HepG2 (cell line): ENCODE results near the gene PTPRD. TPM values are rescaled to one million over a fixed set of nuclear protein-coding genes. Genes with fewer than 3 reads are reported as not detected.

ENCODE experiments used
- ATAC-seq: fragments of 200-7000 bp; cut with Tn5 transposase; 3 replicates; pipeline ENCODE4 v1.9.1; 2020; ENCODE audit warnings: mild to moderate bottlenecking, moderate library complexity
- BruUV-seq: library from RNA; stranded (reverse); fragments of 400-500 nt; replicated peaks from 2 replicates; lab custom pipeline; 2021; lab: Mats Ljungman, UMichigan
- CTCF ChIA-PET: fragments of 300-600 bp; formaldehyde crosslinking; extraction: SDS; loops from one replicate; lab custom pipeline; 2021; ENCODE audit warnings: low total read pairs, inconsistent platforms, low intra/inter-chr PET ratio; lab: Yijun Ruan, JAX
- POLR2A ChIA-PET: fragments of 350-600 bp; sonication (Branson Sonifier 250); formaldehyde crosslinking; loops from one replicate; lab custom pipeline; 2020; ENCODE audit warnings: antibody characterized with exemption, inconsistent platforms; lab: Yijun Ruan, JAX
- DNase-seq: peaks from one replicate; pipeline ENCODE4 v3.0.0-alpha.2; 2015; ENCODE audit warnings: low spot score
- FAIRE-seq: peaks from 3 replicates; lab custom pipeline; 2011; peaks lifted over from hg19 to GRCh38; lab: Jason Lieb, UNC
- H2AFZ ChIP-seq: one replicate; pipeline ENCODE4 v1.6.1; 2011; ENCODE audit warnings: low read length, inconsistent platforms
- H3K27ac ChIP-seq: fragments of 300-600 bp; 3 replicates; pipeline ENCODE4 v1.8.0; 2011; ENCODE audit warnings: mixed run types, mild to moderate bottlenecking, mixed read lengths, low read length, inconsistent platforms; ENCODE audit not compliant: insufficient read depth; ENCODE audit errors: extremely low read length
- H3K27me3 ChIP-seq, 2 experiments: fragments of 200-600 bp in 1 of 2; 2 replicates in 1 of 2; 3 replicates in 1 of 2; pipeline versions ENCODE4 v1.6.0 to v1.8.0; 2011; ENCODE audit warnings: low read length in 2 of 2, mild to moderate bottlenecking in 2 of 2, moderate library complexity in 2 of 2, inconsistent platforms in 1 of 2; ENCODE audit not compliant: insufficient read depth in 2 of 2, control insufficient read depth in 1 of 2
- H3K36me3 ChIP-seq, 2 experiments: fragments of 200-600 bp in 1 of 2; replicated peaks in 1 of 2; 2 replicates in 1 of 2; 3 replicates in 1 of 2; pipeline versions ENCODE4 v1.5.1 to v1.8.0; 2011; ENCODE audit warnings: low read length in 2 of 2, inconsistent platforms in 1 of 2; ENCODE audit not compliant: insufficient read depth in 2 of 2, control insufficient read depth in 1 of 2
- H3K4me1 ChIP-seq: 2 replicates; pipeline ENCODE4 v1.5.1; 2012; ENCODE audit warnings: low read length, inconsistent platforms; ENCODE audit not compliant: insufficient read depth
- H3K4me2 ChIP-seq: 2 replicates; pipeline ENCODE4 v1.6.0; 2011; ENCODE audit warnings: low read depth, low read length, inconsistent platforms
- H3K4me3 ChIP-seq, 3 experiments: fragments of 200-600 bp in 1 of 3; sonication (generic), shearing (Covaris generic) in 1 of 3; replicated peaks in 1 of 3; 2 replicates each; pipeline ENCODE4 v1.5.1; 2011 to 2016; ENCODE audit warnings: low read length in 3 of 3, inconsistent platforms in 2 of 3, low read depth in 2 of 3, mild to moderate bottlenecking in 2 of 3, control low read depth in 1 of 3, mixed read lengths in 1 of 3; ENCODE audit not compliant: insufficient read depth in 1 of 3
- H3K79me2 ChIP-seq: one replicate; pipeline ENCODE4 v1.6.1; 2011; ENCODE audit warnings: low read length, inconsistent platforms; ENCODE audit not compliant: insufficient read depth
- H3K9ac ChIP-seq: 2 replicates; pipeline ENCODE4 v1.6.0; 2011; ENCODE audit warnings: mild to moderate bottlenecking, low read depth, low read length, inconsistent platforms; ENCODE audit not compliant: insufficient read depth
- H3K9me3 ChIP-seq: 2 replicates; pipeline ENCODE4 v1.5.1; 2012; ENCODE audit warnings: mild to moderate bottlenecking, low read length
- H4K20me1 ChIP-seq: 2 replicates; pipeline ENCODE4 v1.6.0; 2011; ENCODE audit warnings: inconsistent platforms, mild to moderate bottlenecking, low read length, moderate library complexity; ENCODE audit not compliant: insufficient read depth
- ARID2 ChIP-seq: sonication (generic); formaldehyde crosslinking; IDR thresholded peaks from 2 replicates; pipeline ENCODE4 v1.8.1; 2022; ENCODE audit warnings: mild to moderate bottlenecking, missing genetic modification reagents, borderline replicate concordance
- ARNTL ChIP-seq: sonication (generic); formaldehyde crosslinking; IDR thresholded peaks from 2 replicates; pipeline ENCODE4 v1.4.0; 2020; ENCODE audit warnings: mild to moderate bottlenecking, missing genetic modification reagents
- BCL3 ChIP-seq: sonication (generic); formaldehyde crosslinking; IDR thresholded peaks from 2 replicates; pipeline ENCODE4 v1.5.1; 2020; ENCODE audit warnings: mild to moderate bottlenecking, missing genetic modification reagents, moderate library complexity
- CTCF ChIP-seq: sonication (generic); formaldehyde crosslinking; IDR thresholded peaks from 2 replicates; pipeline ENCODE4 v1.5.0; 2020; ENCODE audit warnings: mild to moderate bottlenecking, missing genetic modification reagents, moderate library complexity
- FOXO1 ChIP-seq: sonication (generic); formaldehyde crosslinking; IDR thresholded peaks from 2 replicates; pipeline ENCODE4 v1.4.0; 2020; ENCODE audit warnings: missing genetic modification reagents
- KLF12 ChIP-seq: sonication (generic); formaldehyde crosslinking; IDR thresholded peaks from 2 replicates; pipeline ENCODE4 v1.4.0; 2020; ENCODE audit warnings: missing genetic modification reagents, borderline replicate concordance
- MZF1 ChIP-seq: sonication (generic); formaldehyde crosslinking; IDR thresholded peaks from 2 replicates; pipeline ENCODE4 v1.8.1; 2023; ENCODE audit warnings: mild to moderate bottlenecking, missing genetic modification reagents, borderline replicate concordance
- POLR2AphosphoS2 ChIP-seq: IDR thresholded peaks from 2 replicates; pipeline ENCODE4 v1.6.1; 2011; ENCODE audit warnings: low read depth, low read length, improper control_type of control experiment
- RAD21 ChIP-seq: fragments of 450-650 bp; formaldehyde crosslinking; IDR thresholded peaks from 2 replicates; pipeline ENCODE4 v1.5.0; 2020; ENCODE audit warnings: mild to moderate bottlenecking
- THAP7 ChIP-seq: sonication (generic); formaldehyde crosslinking; IDR thresholded peaks from 2 replicates; pipeline ENCODE4 v1.8.1; 2023; ENCODE audit warnings: mild to moderate bottlenecking, missing genetic modification reagents
- ZFP91 ChIP-seq: sonication (generic); formaldehyde crosslinking; IDR thresholded peaks from 2 replicates; pipeline ENCODE4 v1.9.0; 2022; ENCODE audit warnings: missing genetic modification reagents, mild to moderate bottlenecking, borderline replicate concordance
- WGBS: methylation state at CpG from one replicate; pipeline ENCODE4 v1.1.6; 2017; ENCODE audit warnings: low lambda C conversion rate; 5-methylcytosine and 5-hydroxymethylcytosine counted together
- in situ Hi-C: cut with HindIII; loops from 2 replicates; pipeline ENCODE4 v1.10.0; 2017; ENCODE audit warnings: low pct_unique_long_range_greater_than_20kb; ENCODE audit not compliant: extremely low pct_ligation_motif_present
- intact Hi-C: fragments of 100-400 bp; cut with micrococcal nuclease; formaldehyde crosslinking; loops from one replicate; pipeline ENCODE4 v1.10.0; 2022; ENCODE audit not compliant: unreplicated experiment
- polyA plus RNA-seq, 8 experiments: library from polyadenylated mRNA; depleted of rRNA in 3 of 8; stranded (reverse) in 7 of 8; unstranded in 1 of 8; fragments of >200 nt; fragmentation: Illumina TruSeq in 4 of 8; extraction: Trizol in 4 of 8; gene quantifications; 2 replicates each; pipeline versions ENCODE4 v1.2.1 to v1.2.3, GENCODE V29; 2011 to 2016; ENCODE audit warnings: low read depth in 4 of 8, missing spikeins in 1 of 8, mixed read lengths in 1 of 8; ENCODE audit not compliant: insufficient read depth in 1 of 8
- total RNA-seq, 5 experiments: library from RNA; depleted of rRNA; stranded (reverse); fragments of >200 nt; fragmentation: Illumina TruSeq; extraction: Trizol; gene quantifications; 2 replicates each; pipeline ENCODE4 v1.2.3, GENCODE V29; 2016; ENCODE audit warnings: low read depth in 1 of 5

Gene PTPRD
- total and polyA plus RNA-seq, 2 of the 13 experiments (the other 11 are each of a cell fraction or from before 2014, with no cell fraction given), result 0.05 TPM; not detected in 1

GRCh38 chr9:9945966-9946365 is 666.8 kb downstream of the PTPRD start:
- no peak for FAIRE-seq
- TF ChIP-seq FOXO1 (CRISPR knock-in tag), result no peak
- TF ChIP-seq THAP7 (CRISPR knock-in tag), result no peak
- no peak for TF ChIP-seq ARNTL (CRISPR knock-in tag)
- TF ChIP-seq, all 625 proteins: peak for 0
- CTCF ChIA-PET, result no interaction called here

GRCh38 chr9:9942764-9943424 is 669.9 kb downstream of the PTPRD start:
- FAIRE-seq, result peak; percentile 56
- TF ChIP-seq RAD21 (CRISPR knock-in tag) (0 out of 2 replicates have a peak, but pooled peaks have one; percentile 23), BCL3 (CRISPR knock-in tag) (no peak), CTCF (peak; percentile 82), ZFP91 (no peak), ARID2 (CRISPR knock-in tag) (no peak), MZF1 (CRISPR knock-in tag) (no peak), POLR2AphosphoS2 (no peak), KLF12 (no peak)

More at GRCh38 chr9:9945966-9946365, 666.8 kb downstream of the PTPRD start:
- H3K79me2 ChIP-seq, result no peaks in the 10 kb centered on the region
- H3K36me3 ChIP-seq, result no peaks in the 10 kb centered on the region
- no peaks in the 10 kb centered on the region for H3K27me3 ChIP-seq
- DNase-seq, result no peak
- no peak overlapping the region for H2AFZ ChIP-seq
- POLR2A ChIA-PET, result no interaction called here
- H3K27ac ChIP-seq, result no peak overlapping the region
- in situ Hi-C loops, result loop anchor here (10.0 kb wide), 1 partner anchor 341 kb away; no protein-coding TSS in a partner anchor
- no peak overlapping the region for H3K4me2 ChIP-seq
- no peaks in the 10 kb centered on the region for H3K4me1 ChIP-seq
- intact Hi-C loops, result no loop called here
- ATAC-seq, result no peak
- no peak overlapping the region for H3K4me3 ChIP-seq
- no peaks in the 10 kb centered on the region for H3K9me3 ChIP-seq
- no peak overlapping the region for H3K9ac ChIP-seq
- no TSS peak for BruUV-seq
- H4K20me1 ChIP-seq, result no peaks in the 10 kb centered on the region

More at GRCh38 chr9:9942764-9943424, 669.9 kb downstream of the PTPRD start:
- no peaks in the 10 kb centered on the region for H3K27me3 ChIP-seq
- H3K27ac ChIP-seq, result no peak overlapping the region
- in situ Hi-C loops (loop anchor here (10.0 kb wide), 1 partner anchor 338 kb away; no protein-coding TSS in a partner anchor), intact Hi-C loops (loop anchor here (2.0 kb wide), 1 partner anchor 152 kb away; no protein-coding TSS in a partner anchor)
- H2AFZ ChIP-seq, result no peak overlapping the region
- H3K36me3 ChIP-seq, result no peaks in the 10 kb centered on the region
- ATAC-seq (peak; percentile 84), DNase-seq (peak; percentile 42)
- BruUV-seq, result no TSS peak
- no peak overlapping the region for H3K4me2 ChIP-seq
- H3K4me1 ChIP-seq, result no peaks in the 10 kb centered on the region
- no peak overlapping the region for H3K4me3 ChIP-seq
- H3K9me3 ChIP-seq, result no peaks in the 10 kb centered on the region
- ChIA-PET CTCF (interaction anchor here (0.9 to 1.0 kb wide), 2 partner anchors 337 kb away, joined by 5 read pairs; no protein-coding TSS in a partner anchor), POLR2A (no interaction called here)
- 7% methylated on average over 5 of the region's 5 CpGs for WGBS
- no peaks in the 10 kb centered on the region for H3K79me2 ChIP-seq
- H3K9ac ChIP-seq, result no peak overlapping the region
- H4K20me1 ChIP-seq, result no peaks in the 10 kb centered on the region
